ENCODE data around the gene FBXL4. TPM values are rescaled to one million over a fixed set of nuclear protein-coding genes. Genes with fewer than 3 reads are reported as not detected.

FBXL4 gene
- total RNA-seq, 6 experiments from 2014 or later: 7.2 to 13.2 (median 11.3) TPM

DNA sequence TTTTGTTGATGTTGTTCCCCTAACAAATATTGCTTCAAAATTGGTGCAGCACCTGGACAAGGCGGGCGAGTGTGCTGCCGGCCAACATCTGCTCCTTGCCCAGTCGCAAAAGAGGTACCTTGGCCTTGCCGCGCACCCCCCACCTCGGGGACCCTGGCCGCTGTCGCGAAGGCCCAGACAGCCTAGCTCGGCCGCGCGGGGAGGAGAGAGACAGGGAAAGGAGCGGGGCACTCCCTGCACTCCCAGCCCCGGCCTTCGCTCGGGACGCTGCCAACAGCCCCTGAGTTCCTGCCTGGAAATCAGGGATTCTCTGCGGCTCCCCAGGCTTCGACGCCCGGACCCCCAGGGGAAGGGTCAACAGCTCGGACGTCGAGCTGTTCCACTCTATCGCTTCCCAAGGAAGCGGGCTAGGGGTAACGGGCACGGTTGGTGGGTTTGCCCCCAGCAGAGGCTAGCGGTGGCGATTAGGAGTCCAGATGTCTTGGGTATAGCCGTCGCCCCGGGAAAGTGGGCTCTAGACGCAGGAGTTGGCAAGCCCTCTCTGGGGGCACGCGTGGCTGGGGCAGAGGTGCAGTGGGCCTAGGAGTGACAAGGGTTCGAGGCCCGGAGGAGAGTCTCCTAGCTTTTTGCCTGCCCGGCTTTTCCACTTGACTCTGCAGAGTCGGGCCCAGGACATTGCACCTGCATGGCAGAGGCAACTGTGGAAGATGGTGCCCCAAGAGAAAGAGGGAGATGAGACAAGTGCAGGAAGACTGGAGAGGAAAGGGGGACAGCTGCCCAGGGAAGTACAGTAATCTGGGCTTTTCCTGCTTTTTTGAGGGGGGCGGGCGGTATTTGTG lies 105.2 kb downstream of the FBXL4 start:
- no peak overlapping the region for H3K4me3 ChIP-seq
- no peaks in the 10 kb centered on the region for H3K9me3 ChIP-seq
- TF ChIP-seq, protein P1, sequence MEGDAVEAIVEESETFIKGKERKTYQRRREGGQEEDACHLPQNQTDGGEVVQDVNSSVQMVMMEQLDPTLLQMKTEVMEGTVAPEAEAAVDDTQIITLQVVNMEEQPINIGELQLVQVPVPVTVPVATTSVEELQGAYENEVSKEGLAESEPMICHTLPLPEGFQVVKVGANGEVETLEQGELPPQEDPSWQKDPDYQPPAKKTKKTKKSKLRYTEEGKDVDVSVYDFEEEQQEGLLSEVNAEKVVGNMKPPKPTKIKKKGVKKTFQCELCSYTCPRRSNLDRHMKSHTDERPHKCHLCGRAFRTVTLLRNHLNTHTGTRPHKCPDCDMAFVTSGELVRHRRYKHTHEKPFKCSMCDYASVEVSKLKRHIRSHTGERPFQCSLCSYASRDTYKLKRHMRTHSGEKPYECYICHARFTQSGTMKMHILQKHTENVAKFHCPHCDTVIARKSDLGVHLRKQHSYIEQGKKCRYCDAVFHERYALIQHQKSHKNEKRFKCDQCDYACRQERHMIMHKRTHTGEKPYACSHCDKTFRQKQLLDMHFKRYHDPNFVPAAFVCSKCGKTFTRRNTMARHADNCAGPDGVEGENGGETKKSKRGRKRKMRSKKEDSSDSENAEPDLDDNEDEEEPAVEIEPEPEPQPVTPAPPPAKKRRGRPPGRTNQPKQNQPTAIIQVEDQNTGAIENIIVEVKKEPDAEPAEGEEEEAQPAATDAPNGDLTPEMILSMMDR (IDR thresholded peaks at IDR 0.05): no peak
- H3K27me3 ChIP-seq: peaks cover 16 to 51% of the 10 kb centered on the region in 2 donors
- WGBS (ENCODE audit: insufficient coverage, low coverage, low lambda C conversion rate, missing lambda C conversion rate): 11% methylated on average over 19 of the region's 44 CpGs
- intact Hi-C loops (cut with DNase I): no loop called here
- H3K36me3 ChIP-seq: no peaks in the 10 kb centered on the region
- DNase-seq (no peak), ATAC-seq (no peak)
- H3K27ac ChIP-seq: no peak overlapping the region
- peaks cover 0 to 13% (median 4%) of the 10 kb centered on the region in 4 donors for H3K4me1 ChIP-seq

DNA sequence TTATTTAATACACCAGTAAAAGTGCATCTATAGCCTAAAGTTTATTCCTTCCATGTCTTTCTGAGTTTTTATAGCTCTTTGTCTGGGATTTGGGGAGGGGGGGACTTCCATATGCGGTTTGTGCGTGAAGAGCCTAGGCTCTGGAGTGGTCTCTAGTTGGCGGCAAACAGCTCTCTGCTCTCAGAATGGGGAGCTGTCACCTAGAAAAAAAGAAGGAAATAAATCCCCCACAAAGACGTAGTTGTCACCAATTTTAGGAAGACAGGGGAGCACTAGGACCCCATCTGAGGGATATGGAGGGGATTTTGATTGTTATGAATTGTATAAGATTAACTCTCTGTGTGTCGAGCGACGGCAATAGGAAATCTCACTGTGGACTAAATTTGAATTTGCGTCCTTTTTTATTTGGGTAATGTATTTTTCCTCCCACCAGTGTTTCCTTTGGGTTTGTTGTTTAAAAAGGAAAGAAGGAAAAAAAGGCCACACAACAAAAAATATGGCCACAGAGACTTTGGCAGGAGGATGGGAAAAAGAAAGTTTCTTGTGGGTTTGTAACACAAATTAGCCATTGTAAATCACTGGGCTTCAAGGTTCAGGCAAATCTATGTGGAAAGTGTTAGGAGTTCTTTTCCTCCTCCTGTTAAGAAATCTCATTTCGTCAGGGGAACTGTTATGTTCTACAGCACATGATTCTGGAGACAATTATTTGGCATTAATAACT lies 106.0 kb downstream of the FBXL4 start:
- ATAC-seq (no peak), DNase-seq (no peak)
- intact Hi-C loops (cut with DNase I): no loop called here
- Histone ChIP-seq H3K4me1 (peaks cover 0 to 12% (median 6%) of the 10 kb centered on the region in 4 donors), H3K27me3 (peaks cover 16 to 58% of the 10 kb centered on the region in 2 donors), H3K9me3 (no peaks in the 10 kb centered on the region), H3K36me3 (no peaks in the 10 kb centered on the region), H3K27ac (no peak overlapping the region), H3K4me3 (no peak overlapping the region)
- WGBS (ENCODE audit: insufficient coverage, low coverage, low lambda C conversion rate, missing lambda C conversion rate): 19% methylated on average over 9 of the region's 9 CpGs
- no peak for TF ChIP-seq POLR2A (IDR thresholded peaks at IDR 0.05)
- TF ChIP-seq, protein P1 (IDR thresholded peaks at IDR 0.05): no peak

DNA sequence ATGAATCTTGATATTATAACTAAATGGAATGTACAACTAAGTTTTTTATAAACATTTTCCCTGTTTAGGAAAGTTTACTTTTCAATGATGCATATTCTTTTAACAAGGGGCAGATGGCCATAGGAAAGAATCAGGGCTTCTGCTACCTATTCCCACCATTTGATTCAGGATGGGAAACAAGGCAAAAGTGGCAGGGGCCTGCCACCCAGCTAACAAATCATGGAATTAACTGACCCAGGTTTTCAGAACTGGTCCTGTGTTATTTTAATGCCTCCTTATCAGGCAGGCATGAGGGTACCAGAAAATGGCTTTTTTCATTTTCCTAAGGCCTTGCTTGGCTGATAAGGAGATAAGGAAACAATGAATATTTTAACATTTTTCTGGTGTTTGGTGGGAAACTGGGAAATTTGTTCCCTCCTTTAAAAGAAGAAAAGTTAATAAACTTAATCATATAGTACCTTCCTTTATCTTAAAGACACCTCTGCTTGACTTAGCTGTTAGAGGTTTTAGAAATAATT lies 106.7 kb downstream of the FBXL4 start:
- Histone ChIP-seq H3K4me1 (peaks cover 0 to 13% (median 6%) of the 10 kb centered on the region in 4 donors), H3K4me3 (no peak overlapping the region)

DNA sequence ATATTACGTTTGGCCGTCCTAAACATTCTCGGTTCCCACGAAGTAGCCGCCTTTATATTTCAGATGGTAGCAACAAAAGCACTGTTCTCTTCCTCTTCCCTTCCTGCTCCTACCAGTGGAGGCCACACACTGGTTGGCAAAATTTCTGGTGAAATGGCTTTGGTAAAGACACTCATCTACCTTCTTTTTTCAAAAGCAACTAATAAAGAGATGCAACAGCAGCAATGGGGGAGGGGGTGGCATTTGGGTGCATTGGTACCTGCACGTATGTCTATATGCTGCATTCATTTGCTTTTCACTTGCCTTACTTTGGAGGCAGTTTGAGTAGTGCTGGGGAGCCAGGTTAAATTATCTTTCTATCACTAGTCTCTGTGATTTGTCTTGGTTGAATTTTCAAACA lies 107.4 kb downstream of the FBXL4 start:
- ATAC-seq (no peak), DNase-seq (no peak)
- Histone ChIP-seq H3K4me3 (no peak overlapping the region), H3K36me3 (no peaks in the 10 kb centered on the region), H3K27ac (no peak overlapping the region), H3K4me1 (peaks cover 0 to 19% (median 4%) of the 10 kb centered on the region in 4 donors), H3K9me3 (no peaks in the 10 kb centered on the region), H3K27me3 (peaks cover 16 to 72% of the 10 kb centered on the region in 2 donors)
- intact Hi-C loops (cut with DNase I): no loop called here
- no peak for TF ChIP-seq POLR2A (IDR thresholded peaks at IDR 0.05)
- TF ChIP-seq, protein P1 (IDR thresholded peaks at IDR 0.05): no peak
- 41% methylated on average over 6 of the region's 6 CpGs for WGBS (ENCODE audit: insufficient coverage, low coverage, low lambda C conversion rate, missing lambda C conversion rate)

More for the DNA sequence above, 106.7 kb downstream of the FBXL4 start:
- H3K27me3 ChIP-seq: peaks cover 16 to 65% of the 10 kb centered on the region in 2 donors
- no peak for ATAC-seq
- H3K9me3 ChIP-seq: no peaks in the 10 kb centered on the region
- H3K27ac ChIP-seq: no peak overlapping the region
- intact Hi-C loops (cut with DNase I): no loop called here
- H3K36me3 ChIP-seq: no peaks in the 10 kb centered on the region
- TF ChIP-seq POLR2A (IDR thresholded peaks at IDR 0.05): no peak
- TF ChIP-seq, protein P1 (IDR thresholded peaks at IDR 0.05): no peak
- no peak for DNase-seq
